DMS53 (cell line): ENCODE results near the gene ATXN2L.
"Not testable (repeated sequence)": the region's sequence is repeated elsewhere in the genome, so short reads cannot be mapped to it uniquely, and the experiment has no call there.

Source experiments
- DNase-seq: peaks from one replicate; lab custom pipeline; 2025; lab: John Stamatoyannopoulos, UW

ATXN2L gene

DNA sequence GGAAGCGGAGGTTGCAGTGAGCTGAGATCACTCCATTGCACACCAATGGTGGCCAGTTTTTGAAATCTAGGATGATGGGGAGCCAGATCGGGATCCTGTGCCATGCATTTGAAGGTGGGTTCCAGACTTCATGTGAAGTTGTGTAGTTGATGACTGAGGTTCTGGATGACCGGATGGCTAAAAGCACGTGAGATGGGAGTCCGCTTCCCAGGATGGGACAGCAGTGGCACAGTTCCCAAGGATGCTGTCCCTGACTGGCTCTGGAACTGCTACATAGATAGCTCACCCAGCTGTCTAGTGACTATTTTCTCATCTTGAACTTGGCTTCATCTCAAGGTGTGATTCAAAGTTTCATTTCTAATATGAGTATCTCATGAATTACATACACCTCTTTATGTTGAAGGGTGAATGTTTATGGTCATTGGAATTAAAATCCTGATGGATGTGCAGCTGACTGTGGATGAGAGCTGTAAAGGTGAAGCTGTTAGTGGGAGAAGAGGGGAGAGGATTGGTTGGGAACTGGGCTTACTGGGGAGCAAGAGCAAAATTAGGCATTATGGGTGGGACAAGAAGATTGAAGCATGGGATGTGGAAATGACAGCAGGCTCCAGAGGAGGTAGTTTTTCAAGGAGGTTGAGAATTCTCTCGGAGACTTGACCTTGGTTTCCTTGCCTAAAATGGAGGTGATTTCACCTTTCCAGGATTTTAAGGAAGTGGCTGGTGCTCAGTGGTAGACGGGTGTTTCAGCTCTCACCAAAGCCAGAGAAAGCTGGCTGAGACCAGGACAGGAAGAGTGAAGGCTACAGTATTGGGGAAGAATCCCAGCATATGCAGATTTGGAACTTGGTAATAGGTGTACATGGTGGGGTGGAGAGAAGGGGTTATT lies 15.1 kb downstream of the ATXN2L start:
- no peak for DNase-seq

DNA sequence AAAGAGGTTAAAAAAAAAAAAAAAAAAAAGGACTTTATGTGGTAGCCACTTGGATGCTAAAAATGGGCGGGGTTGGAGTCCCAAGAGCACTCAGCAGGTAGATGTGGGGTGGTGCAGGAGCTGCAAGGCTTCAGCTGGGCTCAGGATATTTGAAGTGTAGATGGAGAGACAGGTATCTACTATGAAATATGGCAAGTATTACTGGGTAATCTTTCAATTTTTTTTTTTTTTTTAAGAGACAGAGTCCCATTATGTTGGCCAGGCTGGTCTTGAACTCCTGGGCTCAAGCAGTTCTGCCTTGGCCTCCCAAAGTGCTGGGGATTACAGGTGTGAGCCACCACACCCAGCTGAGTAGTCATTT lies 15.7 kb downstream of the ATXN2L start:
- peak; percentile 8 for DNase-seq

DNA sequence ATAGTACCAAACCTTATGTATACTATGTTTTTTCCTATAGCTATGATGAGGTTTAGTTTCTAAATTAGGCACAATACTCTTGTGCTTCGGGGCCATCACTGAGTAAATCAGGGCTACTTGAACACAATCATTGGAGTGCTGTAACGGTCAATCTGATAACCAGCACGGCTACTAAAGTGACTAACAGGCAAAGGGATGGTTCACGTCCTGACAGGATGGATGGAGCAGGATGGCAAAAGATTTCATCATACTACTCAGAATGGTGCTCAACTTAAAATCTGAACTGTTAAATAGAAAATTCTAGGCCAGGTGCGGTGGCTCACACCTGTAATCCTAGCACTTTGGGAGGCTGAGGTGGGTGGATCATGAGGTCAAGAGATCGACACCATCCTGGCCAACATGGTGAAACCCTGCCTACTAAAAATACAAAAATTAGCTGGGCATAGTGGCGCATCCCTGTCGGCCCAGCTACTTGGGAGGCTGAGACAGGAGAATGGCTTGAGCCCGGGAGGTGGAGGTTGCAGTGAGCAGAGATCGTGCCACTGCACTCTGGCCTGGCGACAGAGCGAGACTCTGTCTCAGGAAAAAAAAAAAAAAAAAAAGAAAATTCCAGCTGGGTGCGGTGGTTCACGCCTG lies 16.3 kb downstream of the ATXN2L start:
- no peak for DNase-seq

DNA sequence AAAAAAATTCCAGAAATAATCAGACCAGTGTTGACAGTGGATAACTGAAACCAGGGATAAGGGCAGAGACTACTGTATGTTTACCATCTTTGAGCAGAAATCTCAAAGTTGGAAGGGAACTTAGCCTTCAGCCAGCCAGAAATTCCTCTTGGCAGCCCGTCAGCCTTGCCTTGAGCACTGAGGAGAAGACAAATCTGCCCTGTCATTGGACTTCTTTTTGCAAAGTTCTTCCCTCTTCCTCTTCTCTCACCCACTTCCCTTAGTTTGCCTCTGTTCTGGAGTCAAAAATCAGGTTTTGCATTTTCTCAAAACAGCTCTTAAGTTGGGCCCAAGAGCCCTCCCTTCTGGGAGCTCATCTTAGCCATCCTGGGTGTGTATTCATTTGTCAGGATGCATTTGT lies 17.1 kb downstream of the ATXN2L start:
- no peak for DNase-seq

DNA sequence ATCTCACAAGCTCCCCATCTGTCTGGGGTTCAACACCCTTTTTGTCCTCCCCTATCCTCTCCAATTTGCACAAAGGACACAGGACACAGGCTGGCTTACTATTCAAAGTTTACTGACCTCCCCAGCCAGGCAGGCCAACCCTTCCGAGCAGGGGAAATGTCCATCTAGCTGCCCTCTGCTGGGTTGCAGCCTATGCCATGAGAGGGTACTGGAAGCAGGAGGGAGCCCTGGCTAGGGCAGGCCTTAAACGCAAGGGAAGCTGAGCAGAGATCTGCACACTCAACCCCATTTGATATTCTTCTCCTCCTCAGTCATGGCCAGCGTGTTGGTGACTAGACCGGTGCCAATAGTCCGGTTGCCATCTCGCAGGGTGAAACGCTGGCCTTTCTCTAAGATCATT lies 19.9 kb downstream of the ATXN2L start:
- no peak for DNase-seq

DNA sequence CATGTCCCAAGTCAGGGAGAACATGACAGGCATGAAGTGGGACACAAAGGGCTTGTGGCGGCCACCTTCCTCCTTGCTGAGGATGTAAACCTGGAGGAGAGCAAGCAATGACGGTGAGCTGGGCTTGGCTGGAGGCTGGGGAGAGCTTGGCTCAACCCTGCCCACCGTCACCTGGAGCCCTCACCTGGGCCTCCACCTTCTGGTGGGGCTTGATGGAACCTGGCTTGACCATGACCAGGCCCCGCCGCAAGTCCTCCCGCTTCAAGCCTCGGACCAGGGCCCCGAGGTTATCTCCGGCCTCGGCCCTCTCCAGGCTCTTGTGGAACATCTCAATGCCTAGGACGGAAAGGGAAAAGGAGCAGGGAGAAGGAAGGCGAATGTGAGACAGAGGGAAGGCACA lies 21.0 kb downstream of the ATXN2L start:
- DNase-seq: no peak

DNA sequence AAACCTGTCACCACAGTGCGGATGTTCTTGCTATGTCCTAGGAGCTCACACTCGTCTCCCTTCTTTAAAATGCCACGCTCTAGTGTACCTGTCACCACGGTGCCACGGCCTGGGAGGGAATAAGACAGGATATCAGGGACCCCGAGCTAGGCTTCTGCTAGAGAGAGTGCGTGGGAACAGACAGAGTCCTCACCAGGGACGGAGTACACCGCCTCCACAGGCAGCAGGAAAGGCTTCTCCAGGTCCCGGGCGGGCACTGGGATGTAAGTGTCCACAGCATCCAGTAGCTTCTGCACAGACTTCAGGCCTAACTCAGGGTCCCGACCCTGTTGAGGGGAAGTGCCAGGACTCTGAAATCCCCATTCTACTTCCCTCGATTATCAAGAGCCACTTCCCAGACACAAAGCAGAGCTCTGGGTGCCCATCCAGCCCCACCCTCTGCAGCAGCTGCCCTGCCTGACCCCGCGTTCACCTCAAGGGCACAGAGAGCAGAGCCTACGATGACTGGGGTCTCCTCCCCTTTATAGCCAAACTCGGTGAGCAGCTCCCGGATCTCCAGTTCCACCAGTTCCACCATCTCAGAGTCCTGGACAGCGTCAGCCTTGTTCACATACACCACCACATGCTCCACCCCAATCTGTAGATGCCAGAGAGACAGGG lies 21.6 kb downstream of the ATXN2L start:
- DNase-seq: no peak

DNA sequence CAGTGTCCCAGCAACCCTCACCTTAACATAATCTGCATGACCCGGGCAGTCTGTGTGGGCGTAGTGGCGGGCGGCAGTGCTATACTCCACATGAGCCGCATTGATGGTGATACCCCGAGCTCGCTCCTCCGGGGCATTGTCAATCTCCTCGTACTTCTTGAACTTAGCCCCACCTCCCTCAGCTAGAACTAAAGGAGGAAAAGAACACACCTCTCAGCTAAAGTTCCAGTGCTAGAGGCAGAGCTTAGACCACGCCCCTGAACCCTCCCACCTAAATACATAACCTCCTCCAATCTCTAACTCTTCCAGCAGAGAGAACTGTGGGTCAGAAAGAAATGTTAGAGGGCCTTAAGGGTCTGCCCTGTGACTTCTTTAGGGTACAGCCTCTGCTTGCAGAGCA lies 22.5 kb downstream of the ATXN2L start:
- DNase-seq: peak; percentile 55

DNA sequence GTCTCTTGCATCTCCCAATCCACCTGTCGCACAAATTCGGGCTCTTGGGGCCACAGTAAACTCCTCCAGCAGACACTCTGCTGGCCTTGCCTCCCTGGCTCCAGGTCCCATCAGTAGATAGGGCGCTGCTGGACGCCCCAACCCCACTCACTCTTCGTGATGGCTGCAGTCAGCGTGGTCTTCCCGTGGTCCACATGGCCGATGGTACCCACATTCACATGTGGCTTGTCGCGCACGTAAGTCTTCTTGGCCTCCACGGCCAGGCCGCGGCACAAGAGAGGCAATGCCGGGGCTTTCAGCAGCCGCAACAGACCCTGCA lies 22.9 kb downstream of the ATXN2L start:
- no peak for DNase-seq

DNA sequence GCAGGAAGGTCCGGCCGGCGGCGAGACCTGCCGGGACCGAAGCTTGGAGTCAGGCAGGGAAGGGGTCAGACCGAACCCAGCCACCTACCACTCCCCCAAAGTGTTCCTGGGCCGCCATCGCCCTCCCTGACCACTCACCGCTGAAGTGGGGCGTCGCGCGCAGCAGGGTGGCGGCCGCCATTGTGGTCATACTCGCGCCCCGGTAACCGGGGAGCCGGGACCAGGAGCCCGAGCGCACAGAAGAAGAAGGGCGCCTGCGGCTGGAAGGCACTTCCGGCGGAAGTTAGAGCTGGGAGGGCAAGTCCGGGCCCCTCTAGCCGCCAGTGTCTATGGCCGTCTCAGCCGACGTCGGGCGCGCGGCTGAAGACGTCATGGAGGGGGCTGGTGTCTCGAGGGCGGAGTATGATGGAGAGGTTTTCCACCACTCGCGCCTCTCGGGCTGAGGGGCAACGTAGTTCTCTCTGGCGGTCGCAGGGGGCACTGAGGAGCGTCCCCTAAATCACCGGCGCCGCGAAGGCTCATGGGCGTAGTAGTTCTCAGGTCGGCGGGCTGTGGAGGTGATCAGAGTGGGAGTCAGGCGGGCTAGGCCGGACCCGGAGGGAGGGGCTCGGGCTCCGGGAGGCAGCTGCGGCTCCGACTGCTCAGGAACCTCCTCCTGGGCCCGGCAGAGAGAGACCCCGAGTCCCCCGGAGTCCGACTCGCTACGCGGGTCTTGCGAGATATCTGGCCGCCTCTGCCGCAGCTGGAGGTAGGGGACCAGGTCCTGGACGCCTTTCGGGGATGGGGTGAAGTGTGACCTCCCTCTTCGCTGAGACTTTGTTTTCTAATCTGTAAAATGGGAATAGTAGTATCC lies 23.5 kb downstream of the ATXN2L start, which contains the start of gene TUFM:
Gene TUFM (minus strand): TSS at position 269 of the 853 bp plus-strand sequence. CDS start 79 bp downstream, at position 190.
- DNase-seq: peak; percentile 98

DNA sequence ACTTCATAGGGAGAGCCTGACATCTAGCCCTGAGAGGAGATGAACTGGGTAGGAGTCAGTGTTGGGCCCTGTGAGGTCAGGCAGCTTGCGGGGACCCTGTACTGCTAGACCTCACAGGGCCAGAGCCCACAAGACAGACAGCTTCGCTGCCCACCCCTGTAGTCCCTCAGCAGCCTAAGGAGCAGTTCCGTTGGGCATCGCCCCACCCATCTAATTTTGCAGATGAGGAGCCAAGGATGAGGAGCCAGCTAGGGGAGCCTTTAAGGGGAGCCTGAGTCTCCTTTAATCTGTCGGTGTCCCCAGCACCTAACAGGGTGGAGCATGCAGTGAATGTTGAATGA lies 24.1 kb downstream of the ATXN2L start:
- peak; percentile 48 for DNase-seq

DNA sequence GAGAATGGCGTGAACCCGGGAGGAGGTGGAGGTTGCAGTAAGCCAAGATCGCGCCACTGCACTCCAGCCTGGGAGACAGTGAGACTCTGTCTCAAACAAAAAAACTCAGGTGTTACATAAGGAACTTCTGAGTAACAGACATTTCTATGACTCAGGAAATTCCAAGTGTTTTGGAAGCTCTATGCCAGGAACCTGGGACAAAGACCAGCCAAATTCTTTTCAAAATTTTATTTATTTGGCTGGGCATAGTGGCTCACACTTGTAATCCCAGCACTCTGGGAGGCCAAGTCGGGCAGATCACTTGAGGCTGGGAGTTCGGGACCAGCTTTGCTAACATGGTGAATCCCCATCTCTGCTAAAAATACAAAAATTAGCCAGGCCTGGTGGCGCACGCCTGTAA lies 35.6 kb downstream of the ATXN2L start:
- no peak for DNase-seq

DNA sequence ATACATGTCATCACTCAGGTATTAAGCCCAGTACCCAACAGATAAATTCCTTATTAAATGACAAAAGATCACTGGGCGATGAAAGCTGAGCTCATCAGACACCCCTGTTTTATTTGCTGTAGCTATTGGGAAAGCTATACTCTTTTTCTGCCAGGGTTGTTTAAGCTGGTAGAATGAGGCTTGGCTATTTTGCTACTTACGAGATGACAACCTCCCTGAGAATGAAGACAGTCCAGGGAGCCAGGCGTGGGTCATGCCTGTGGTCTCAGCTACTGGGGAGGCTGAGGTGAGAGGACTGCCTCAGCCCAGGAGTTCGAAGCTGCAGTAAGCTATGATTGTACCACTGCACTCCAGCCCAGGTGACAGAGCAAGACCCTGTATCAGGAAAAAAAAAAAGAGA lies 36.5 kb downstream of the ATXN2L start:
- no peak for DNase-seq

DNA sequence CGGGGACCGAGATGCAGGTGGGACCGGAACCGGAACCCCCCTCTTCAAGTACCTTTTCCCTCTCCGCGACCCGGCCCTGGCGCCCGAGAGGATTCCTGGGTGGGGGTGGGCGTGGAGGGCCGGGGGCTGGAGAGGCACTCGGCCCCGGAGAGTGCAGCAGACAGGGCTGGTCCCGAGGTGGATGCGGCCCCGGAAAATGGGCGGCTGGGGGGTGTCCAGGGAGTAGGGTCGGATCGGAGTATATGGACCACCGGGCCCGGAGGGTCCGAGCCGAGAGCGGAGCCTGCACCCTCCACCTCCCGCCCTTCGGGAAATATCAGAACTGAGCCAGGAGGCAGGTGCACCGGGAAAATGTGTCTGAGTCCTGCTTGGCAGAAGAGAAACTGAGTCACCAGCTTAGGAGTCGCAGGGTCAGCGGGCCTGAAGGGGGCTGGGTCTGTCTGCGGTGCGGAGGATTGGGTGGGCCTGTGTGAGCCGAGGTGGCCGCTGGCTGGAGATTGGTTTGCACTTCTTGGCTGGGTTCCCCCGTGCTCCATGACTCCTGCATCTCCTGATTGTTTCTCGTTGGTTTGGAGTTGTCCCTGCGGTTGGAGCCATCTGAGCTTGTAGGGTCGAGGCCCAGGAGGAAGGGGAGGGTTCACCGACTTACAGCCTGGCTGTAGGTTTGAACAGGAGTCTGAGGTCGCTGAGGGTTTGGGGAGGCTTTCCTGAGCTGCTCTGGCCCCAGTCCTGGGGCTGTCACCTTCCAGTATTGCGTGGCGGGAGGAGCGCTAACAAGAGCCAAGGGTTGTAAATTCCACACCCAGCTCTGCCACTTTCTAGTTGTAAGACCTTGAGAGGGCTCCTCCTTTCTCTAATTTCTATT lies 41.4 kb downstream of the ATXN2L start:
- DNase-seq: peak; percentile 25

DNA sequence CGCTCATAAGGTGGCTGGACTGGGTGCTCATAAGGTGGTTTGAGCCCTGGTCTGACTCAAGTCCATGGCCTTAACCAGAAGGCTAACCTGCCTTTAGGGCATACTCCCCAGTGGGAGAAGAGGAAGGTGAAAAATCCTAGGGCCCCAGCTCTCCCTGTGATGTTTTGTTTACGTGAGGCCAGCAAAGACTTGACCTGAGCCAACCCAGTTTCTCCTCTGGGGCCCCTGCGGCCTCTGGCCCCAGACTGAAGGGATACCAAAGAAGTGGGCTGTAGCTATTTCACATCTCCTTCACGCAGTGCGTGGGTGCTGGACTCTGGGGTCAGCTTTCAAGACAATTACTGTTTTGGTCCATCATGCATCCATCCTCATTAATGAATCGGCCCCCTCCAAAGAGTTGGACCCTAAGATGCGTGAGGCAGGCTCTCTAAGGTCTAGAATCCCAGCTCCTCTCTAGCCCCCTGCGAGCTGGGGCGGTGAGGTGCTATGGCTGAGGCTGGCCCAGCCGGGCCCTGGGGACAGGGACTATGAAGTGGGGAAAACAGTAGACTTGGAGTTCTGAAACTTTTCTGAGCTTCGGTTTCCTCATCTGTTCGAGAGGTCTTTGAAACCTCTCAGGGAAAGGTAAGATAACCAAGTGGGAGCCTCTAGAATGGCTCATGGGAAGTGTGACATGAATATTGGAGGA lies 42.3 kb downstream of the ATXN2L start:
- DNase-seq: no peak

DNA sequence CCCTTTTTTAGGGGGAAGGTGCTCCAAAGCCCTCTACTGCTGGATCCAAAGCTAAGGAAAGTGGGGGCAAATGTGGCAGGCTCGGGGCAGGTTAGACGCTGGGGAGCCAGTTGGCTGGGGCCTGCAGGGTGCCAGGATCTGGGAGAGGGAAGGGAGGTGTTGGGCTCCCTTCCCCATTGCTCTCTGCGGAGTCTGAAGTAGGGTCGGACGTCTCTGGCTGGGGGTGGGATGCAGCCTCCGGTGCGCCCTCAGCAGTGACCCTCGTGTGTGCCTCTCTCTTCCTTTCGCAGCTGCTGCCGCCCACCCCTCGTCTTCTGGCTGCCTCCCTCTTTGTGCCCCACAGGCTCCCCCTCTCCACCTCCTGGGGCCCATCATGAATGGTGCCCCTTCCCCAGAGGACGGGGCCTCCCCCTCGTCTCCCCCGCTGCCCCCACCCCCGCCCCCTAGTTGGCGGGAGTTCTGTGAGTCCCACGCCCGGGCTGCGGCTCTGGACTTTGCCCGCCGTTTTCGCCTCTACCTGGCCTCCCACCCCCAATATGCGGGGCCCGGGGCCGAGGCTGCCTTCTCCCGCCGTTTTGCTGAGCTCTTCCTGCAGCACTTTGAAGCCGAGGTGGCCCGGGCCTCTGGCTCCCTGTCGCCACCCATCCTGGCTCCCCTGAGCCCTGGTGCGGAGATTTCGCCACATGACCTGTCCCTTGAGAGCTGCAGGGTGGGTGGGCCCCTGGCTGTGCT lies 43.1 kb downstream of the ATXN2L start:
- DNase-seq: no peak

DNA sequence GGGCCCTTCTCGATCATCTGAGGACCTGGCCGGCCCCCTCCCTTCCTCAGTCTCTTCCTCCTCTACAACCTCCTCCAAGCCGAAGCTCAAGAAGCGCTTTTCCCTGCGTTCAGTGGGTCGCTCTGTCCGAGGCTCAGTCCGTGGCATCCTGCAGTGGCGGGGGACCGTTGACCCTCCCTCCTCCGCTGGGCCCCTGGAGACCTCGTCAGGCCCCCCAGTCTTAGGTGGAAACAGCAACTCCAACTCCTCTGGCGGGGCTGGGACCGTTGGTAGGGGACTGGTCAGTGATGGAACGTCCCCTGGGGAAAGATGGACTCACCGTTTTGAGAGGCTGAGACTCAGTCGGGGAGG lies 43.6 kb downstream of the ATXN2L start:
- DNase-seq: no peak

DNA sequence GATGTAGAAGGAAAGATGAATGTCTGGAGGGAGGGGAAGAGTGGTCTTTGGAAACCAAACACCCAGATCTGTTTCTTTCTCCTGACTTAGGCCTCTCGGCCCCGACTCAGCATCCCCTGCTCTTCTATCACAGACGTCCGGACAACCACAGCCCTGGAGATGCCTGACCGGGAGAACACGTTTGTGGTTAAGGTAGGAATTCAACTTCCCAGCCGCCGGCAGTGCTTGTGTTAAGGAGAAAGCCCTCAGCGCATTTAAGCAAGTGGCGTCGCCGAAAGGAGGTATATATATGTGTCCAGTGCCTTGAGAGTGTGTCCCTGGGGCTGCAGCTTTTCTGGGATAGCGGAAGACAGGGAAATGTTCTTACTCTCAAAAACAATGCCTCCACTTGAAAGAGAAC lies 44.4 kb downstream of the ATXN2L start:
- DNase-seq: no peak

DNA sequence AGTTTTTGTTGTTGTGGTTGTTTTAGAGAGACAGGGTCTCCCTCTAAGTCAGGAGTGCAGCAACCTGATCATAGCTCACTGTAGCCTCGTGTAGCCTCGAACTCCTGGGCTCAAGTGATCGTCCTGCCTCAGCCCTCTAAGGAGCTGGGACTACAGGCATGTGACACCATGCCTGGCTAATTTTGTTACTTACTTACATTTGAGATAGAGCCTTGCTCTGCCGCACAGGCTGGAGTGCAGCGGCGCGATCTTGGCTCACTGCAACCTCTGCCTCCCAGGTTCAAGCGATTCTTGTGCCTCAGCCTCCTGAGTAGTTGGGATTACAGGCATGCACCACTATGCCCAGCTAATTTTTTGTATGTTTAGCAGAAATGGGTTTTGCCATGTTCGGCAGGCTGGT lies 44.8 kb downstream of the ATXN2L start:
- not testable (repeated sequence) for DNase-seq

DNA sequence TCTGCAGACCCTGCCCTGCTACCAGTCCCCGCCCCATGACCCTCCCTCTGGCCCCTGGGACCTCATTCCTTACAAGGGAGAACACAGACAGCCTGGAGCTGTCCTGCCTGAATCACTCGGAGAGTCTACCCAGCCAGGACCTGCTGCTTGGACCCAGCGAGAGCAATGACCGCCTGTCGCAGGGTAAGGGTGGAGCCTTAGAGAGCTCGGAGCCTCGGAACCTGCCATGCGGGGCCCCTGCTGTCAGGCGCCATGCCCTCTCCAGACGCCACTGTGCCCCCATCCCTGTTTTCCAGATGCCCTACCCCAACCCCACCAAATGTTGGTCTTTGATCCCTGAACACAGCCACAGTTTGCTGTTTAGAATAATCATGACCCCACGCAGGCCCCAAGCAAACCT lies 46.4 kb downstream of the ATXN2L start:
- DNase-seq: no peak
